ENCODE results near the gene G0S2. TPM values are rescaled to one million over a fixed set of nuclear protein-coding genes. Genes with fewer than 3 reads are reported as not detected.

The G0S2 gene
- total and polyA plus RNA-seq, 2 of the 8 experiments (the other 6 are each of a cell fraction or from before 2014, with no cell fraction given): 1.0 to 1.7 TPM

GRCh38 chr1:209720326-209720725, 45.1 kb downstream of the G0S2 start:
- Histone ChIP-seq H3K79me1 (ENCODE audit: low read depth, low read length) (no peaks in the 10 kb centered on the region), H2BK20ac (ENCODE audit: low read length) (no peak overlapping the region)
- no peak for DNase-seq (ENCODE audit: low read depth in 1 of 2, low spot score in 2 of 2)
- TF ChIP-seq RFX5 (IDR thresholded peaks at IDR 0.05; ENCODE audit: borderline replicate concordance, low read depth, low read length): no peak
- no peak for TF ChIP-seq HDAC2 (IDR thresholded peaks at IDR 0.05; ENCODE audit: borderline replicate concordance in 1 of 2, low read depth in 2 of 2, low read length in 2 of 2)
- TF ChIP-seq SIN3A (conservative IDR thresholded peaks at IDR 0.05 in 1 of 2, IDR thresholded peaks at IDR 0.05 in 1 of 2; ENCODE audit: low read depth in 1 of 2, low read length in 2 of 2): no peak
- no peak for TF ChIP-seq BACH1 (IDR thresholded peaks at IDR 0.05; ENCODE audit: low read length)
- no peak for TF ChIP-seq SIRT6 (IDR thresholded peaks at IDR 0.05; ENCODE audit: low read length)
- TF ChIP-seq CBX8 (IDR thresholded peaks at IDR 0.05; ENCODE audit: borderline replicate concordance, low read depth, low read length): no peak
- TF ChIP-seq TAF7 (optimal IDR thresholded peaks at IDR 0.05; ENCODE audit: borderline replicate concordance, low read depth, low read length): no peak
- no peak for TF ChIP-seq MAX (IDR thresholded peaks at IDR 0.05)
- no peak for TF ChIP-seq NRF1 (IDR thresholded peaks at IDR 0.05; ENCODE audit: low read depth, low read length)
- no peak for TF ChIP-seq FOSL1 (IDR thresholded peaks at IDR 0.05; ENCODE audit: insufficient read depth, low read depth, low read length)
- TF ChIP-seq ATF2 (IDR thresholded peaks at IDR 0.05; ENCODE audit: low read length): no peak
- no peak for TF ChIP-seq KDM5A (IDR thresholded peaks at IDR 0.05; ENCODE audit: low read length)

More at GRCh38 chr1:209720326-209720725, 45.1 kb downstream of the G0S2 start:
- H3K23ac ChIP-seq (ENCODE audit: insufficient read length): no peak overlapping the region
- no peak overlapping the region for H3K14ac ChIP-seq (ENCODE audit: insufficient read length)
- H3K23me2 ChIP-seq (ENCODE audit: low read depth, low read length): no peaks in the 10 kb centered on the region
- no peaks in the 10 kb centered on the region for H3K4me1 ChIP-seq (replicated peaks in 1 of 4; ENCODE audit: control insufficient read depth in 3 of 4, insufficient read depth in 4 of 4, low read length in 3 of 4)
- no peaks in the 10 kb centered on the region for H4K20me1 ChIP-seq (replicated peaks in 1 of 2; ENCODE audit: control insufficient read depth in 1 of 2, insufficient read depth in 2 of 2, low read length in 2 of 2)
- no peak overlapping the region for H2BK5ac ChIP-seq (ENCODE audit: low read depth, low read length)
- no peak overlapping the region for H3K18ac ChIP-seq (ENCODE audit: extremely low read depth, low read length)
- WGBS, 2 experiments (ENCODE audit: extremely low coverage in 1 of 2, insufficient coverage in 1 of 2, insufficient read length in 1 of 2, insufficient replicate concordance in 2 of 2, low coverage in 1 of 2, low lambda C conversion rate in 2 of 2, missing lambda C conversion rate in 1 of 2): 93% methylated on average over 4 of the region's 4 CpGs; no CpG with 5 or more reads in 1 of the 2 experiments
- H2AK5ac ChIP-seq (ENCODE audit: low read depth, low read length): no peak overlapping the region
- H2BK120ac ChIP-seq (replicated peaks; ENCODE audit: low read depth, low read length): no peak overlapping the region
- H3K79me2 ChIP-seq (ENCODE audit: control insufficient read depth in 1 of 2, insufficient read depth in 2 of 2, low read length in 2 of 2): no peaks in the 10 kb centered on the region
- no peak overlapping the region for H3K4ac ChIP-seq (replicated peaks; ENCODE audit: insufficient read length, low read depth, low read length)
- H2AFZ ChIP-seq (ENCODE audit: low read length): no peak overlapping the region
- H4K5ac ChIP-seq (ENCODE audit: insufficient read length, low read depth, low read length): no peak overlapping the region
- H3K27me3 ChIP-seq (replicated peaks in 1 of 4; ENCODE audit: control insufficient read depth in 3 of 4, extremely low read depth in 1 of 4, insufficient read depth in 3 of 4, low read length in 3 of 4): peaks cover 0 to 1% (median 0%) of the 10 kb centered on the region in 4 experiments; a peak in 2 of 7 replicates
- no peak overlapping the region for H3K56ac ChIP-seq (replicated peaks; ENCODE audit: insufficient read length, low read depth, low read length)
- H3K9ac ChIP-seq (replicated peaks in 1 of 4; ENCODE audit: extremely low read depth in 1 of 4, low read depth in 3 of 4, low read length in 3 of 4): no peak overlapping the region
- H4K91ac ChIP-seq (replicated peaks; ENCODE audit: insufficient read length, low read length): no peak overlapping the region
- no peak overlapping the region for H3K4me2 ChIP-seq (ENCODE audit: insufficient read depth in 1 of 2, low read depth in 2 of 2, low read length in 2 of 2)
- POLR2A ChIA-PET (ENCODE audit: partially characterized antibody): no interaction called here
- FAIRE-seq: no peak
- H3K27ac ChIP-seq (ENCODE audit: low read depth, low read length): no peak overlapping the region
- CTCF ChIA-PET (ENCODE audit: partially characterized antibody): interaction anchor here (0.9 to 1.6 kb wide), 3 partner anchors 16 to 93 kb away, joined by 3 read pairs; no protein-coding TSS in a partner anchor
- no peak overlapping the region for H4K8ac ChIP-seq (ENCODE audit: extremely low read depth, insufficient read depth, low read length)
- H3K4me3 ChIP-seq (ENCODE audit: extremely low read depth in 1 of 4, insufficient read depth in 2 of 4, low read depth in 3 of 4, low read length in 4 of 4): no peak overlapping the region
- H3K36me3 ChIP-seq (ENCODE audit: control insufficient read depth in 2 of 4, insufficient read depth in 4 of 4, low read length in 3 of 4): no peaks in the 10 kb centered on the region
- no peak overlapping the region for H2BK15ac ChIP-seq (ENCODE audit: low read length)
- no peaks in the 10 kb centered on the region for H3K9me3 ChIP-seq (ENCODE audit: insufficient read depth in 2 of 2, low read depth in 1 of 2, low read length in 1 of 2)
- no peak overlapping the region for H2BK12ac ChIP-seq (ENCODE audit: low read depth, low read length)

Data from H1 (cell line).